SU-DHL-6 (cell line): Measurements from ENCODE around the gene CDC42EP3.

Experiments used
- H2AFZ ChIP-seq: fragments of 200-600 bp; sonication (generic); 2 replicates; pipeline ENCODE4 v1.6.1; 2014; ENCODE audit warnings: low read depth, mild to moderate bottlenecking, moderate library complexity, mixed read lengths, antibody characterized with exemption, low read length; ENCODE audit not compliant: severe bottlenecking
- H3F3A ChIP-seq: fragments of 200-600 bp; shearing (Covaris generic); 2 replicates; pipeline ENCODE4 v1.6.0; 2016; ENCODE audit warnings: antibody characterized with exemption, mild to moderate bottlenecking; ENCODE audit not compliant: insufficient read depth
- H3K27ac ChIP-seq: fragments of 200-600 bp; sonication (generic); 2 replicates; pipeline ENCODE4 v1.5.1; 2016; ENCODE audit warnings: low read depth, mild to moderate bottlenecking, low read length, moderate library complexity, mixed read lengths
- H3K27me3 ChIP-seq: fragments of 200-600 bp; sonication (generic), shearing (Covaris generic); 2 replicates; pipeline ENCODE4 v1.6.0; 2014; ENCODE audit warnings: mild to moderate bottlenecking, low read length
- H3K36me3 ChIP-seq: fragments of 200-600 bp; sonication (generic); 2 replicates; pipeline ENCODE4 v1.6.1; 2014; ENCODE audit warnings: mild to moderate bottlenecking, low read length, mixed read lengths
- H3K4me2 ChIP-seq: fragments of 300-600, 200-600 bp; shearing (Covaris generic), sonication (generic); 2 replicates; pipeline ENCODE4 v1.6.0; 2014; ENCODE audit warnings: low read length, low read depth, mild to moderate bottlenecking; ENCODE audit not compliant: poor library complexity, severe bottlenecking
- H3K4me3 ChIP-seq: fragments of 200-600 bp; sonication (generic); 2 replicates; pipeline ENCODE4 v1.5.1; 2014; ENCODE audit warnings: antibody characterized with exemption, low read length, mild to moderate bottlenecking, mixed read lengths; ENCODE audit not compliant: insufficient read depth, poor library complexity, severe bottlenecking
- H3K79me2 ChIP-seq: fragments of 200-600 bp; sonication (generic); 2 replicates; pipeline ENCODE4 v1.6.1; 2014; ENCODE audit warnings: mild to moderate bottlenecking, low read length, moderate library complexity; ENCODE audit not compliant: insufficient read depth
- H3K9ac ChIP-seq: fragments of 200-600 bp; sonication (generic); 2 replicates; pipeline ENCODE4 v1.7.0; 2014; ENCODE audit warnings: mild to moderate bottlenecking, low read length
- H3K9me2 ChIP-seq: fragments of 200-600 bp; sonication (generic); replicated peaks from 2 replicates; pipeline ENCODE4 v1.6.1; 2014; ENCODE audit warnings: low read length; ENCODE audit not compliant: insufficient read depth
- H3K9me3 ChIP-seq: fragments of 200-600 bp; sonication (generic); 2 replicates; pipeline ENCODE4 v1.6.1; 2014; ENCODE audit warnings: low read length, mixed read lengths; ENCODE audit not compliant: insufficient read depth
- H4K20me1 ChIP-seq: fragments of 200-600 bp; sonication (generic); 2 replicates; pipeline ENCODE4 v1.6.1; 2014; ENCODE audit warnings: low read depth, mild to moderate bottlenecking, antibody characterized with exemption, low read length, moderate library complexity, mixed read lengths
- EZH2phosphoT487 ChIP-seq: fragments of 200-600 bp; sonication (generic), shearing (Covaris generic); conservative IDR thresholded peaks from 2 replicates; pipeline ENCODE4 v1.6.1; 2018; ENCODE audit warnings: mild to moderate bottlenecking, antibody characterized with exemption, low read length, moderate library complexity, mixed read lengths
- TF ChIP-seq, protein P1 (sequence below): fragments of 200-600 bp; sonication (generic); IDR thresholded peaks from one replicate; pipeline ENCODE4 v1.5.1; 2017; ENCODE audit warnings: antibody characterized with exemption, mild to moderate bottlenecking, low read length, moderate library complexity; ENCODE audit not compliant: insufficient read depth, poor library complexity, severe bottlenecking

The CDC42EP3 gene

DNA sequence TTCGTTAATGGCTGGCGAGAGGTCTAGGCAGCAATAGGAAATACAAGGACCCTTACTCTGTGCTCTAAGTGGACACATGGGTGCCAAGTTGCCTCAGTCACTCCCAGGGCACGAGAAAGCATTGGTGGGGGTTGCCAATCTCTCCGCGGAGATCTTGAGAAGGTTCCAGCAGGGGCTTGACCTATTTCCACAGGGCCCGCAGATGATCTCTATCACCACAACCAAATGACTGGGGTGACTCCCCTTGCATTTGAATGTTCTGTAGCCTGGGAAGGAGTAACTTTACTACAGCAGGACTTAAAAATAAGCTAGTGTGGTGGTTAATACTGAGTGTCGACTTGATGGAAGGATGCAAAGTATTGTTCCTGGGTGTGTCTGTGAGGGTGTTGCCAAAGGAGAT, 8.1 kb downstream of the CDC42EP3 start:
- no peaks in the 10 kb centered on the region for H3K27me3 ChIP-seq
- H4K20me1 ChIP-seq = no peaks in the 10 kb centered on the region
- H3K9me3 ChIP-seq = no peaks in the 10 kb centered on the region
- H3K27ac ChIP-seq = no peak overlapping the region
- no peak overlapping the region for H3K4me2 ChIP-seq
- H3K9me2 ChIP-seq = no peaks in the 10 kb centered on the region
- H3K9ac ChIP-seq = no peak overlapping the region
- H3K79me2 ChIP-seq = peaks cover 47% of the 10 kb centered on the region
- no peak overlapping the region for H3K4me3 ChIP-seq
- H3F3A ChIP-seq = no peaks in the 10 kb centered on the region
- no peaks in the 10 kb centered on the region for H3K36me3 ChIP-seq
- no peak overlapping the region for H2AFZ ChIP-seq
- no peak for TF ChIP-seq EZH2phosphoT487
- TF ChIP-seq, protein P1, sequence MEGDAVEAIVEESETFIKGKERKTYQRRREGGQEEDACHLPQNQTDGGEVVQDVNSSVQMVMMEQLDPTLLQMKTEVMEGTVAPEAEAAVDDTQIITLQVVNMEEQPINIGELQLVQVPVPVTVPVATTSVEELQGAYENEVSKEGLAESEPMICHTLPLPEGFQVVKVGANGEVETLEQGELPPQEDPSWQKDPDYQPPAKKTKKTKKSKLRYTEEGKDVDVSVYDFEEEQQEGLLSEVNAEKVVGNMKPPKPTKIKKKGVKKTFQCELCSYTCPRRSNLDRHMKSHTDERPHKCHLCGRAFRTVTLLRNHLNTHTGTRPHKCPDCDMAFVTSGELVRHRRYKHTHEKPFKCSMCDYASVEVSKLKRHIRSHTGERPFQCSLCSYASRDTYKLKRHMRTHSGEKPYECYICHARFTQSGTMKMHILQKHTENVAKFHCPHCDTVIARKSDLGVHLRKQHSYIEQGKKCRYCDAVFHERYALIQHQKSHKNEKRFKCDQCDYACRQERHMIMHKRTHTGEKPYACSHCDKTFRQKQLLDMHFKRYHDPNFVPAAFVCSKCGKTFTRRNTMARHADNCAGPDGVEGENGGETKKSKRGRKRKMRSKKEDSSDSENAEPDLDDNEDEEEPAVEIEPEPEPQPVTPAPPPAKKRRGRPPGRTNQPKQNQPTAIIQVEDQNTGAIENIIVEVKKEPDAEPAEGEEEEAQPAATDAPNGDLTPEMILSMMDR = no peak

DNA sequence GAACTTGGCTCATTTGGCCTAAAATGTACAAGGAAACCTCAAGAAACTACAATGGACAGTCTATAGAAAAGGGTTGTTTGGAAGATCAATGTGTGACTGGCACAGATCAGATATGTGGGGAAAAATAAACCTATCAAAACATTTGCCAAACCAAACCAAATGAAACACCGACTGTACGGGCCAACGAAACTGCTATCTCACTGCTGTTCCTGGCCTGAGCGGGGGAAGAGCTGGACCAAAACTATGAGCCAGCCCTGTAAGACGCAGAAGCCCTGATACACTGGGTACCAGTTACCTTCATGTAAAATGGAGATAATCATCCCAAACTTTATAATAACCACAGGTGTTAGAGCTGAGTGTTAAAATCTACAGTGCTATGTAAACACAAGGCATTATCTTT, 11.7 kb downstream of the CDC42EP3 start:
- no peak overlapping the region for H3K27ac ChIP-seq
- no peaks in the 10 kb centered on the region for H3K27me3 ChIP-seq
- H3K79me2 ChIP-seq = peaks cover 33% of the 10 kb centered on the region
- no peak for TF ChIP-seq EZH2phosphoT487
- TF ChIP-seq, protein P1 = no peak
- H3K36me3 ChIP-seq = no peaks in the 10 kb centered on the region
- H3K9me2 ChIP-seq = no peaks in the 10 kb centered on the region
- no peaks in the 10 kb centered on the region for H4K20me1 ChIP-seq
- no peak overlapping the region for H3K4me2 ChIP-seq
- no peak overlapping the region for H2AFZ ChIP-seq
- H3K9ac ChIP-seq = no peak overlapping the region
- H3F3A ChIP-seq = peaks cover 14% of the 10 kb centered on the region
- no peaks in the 10 kb centered on the region for H3K9me3 ChIP-seq
- no peak overlapping the region for H3K4me3 ChIP-seq

DNA sequence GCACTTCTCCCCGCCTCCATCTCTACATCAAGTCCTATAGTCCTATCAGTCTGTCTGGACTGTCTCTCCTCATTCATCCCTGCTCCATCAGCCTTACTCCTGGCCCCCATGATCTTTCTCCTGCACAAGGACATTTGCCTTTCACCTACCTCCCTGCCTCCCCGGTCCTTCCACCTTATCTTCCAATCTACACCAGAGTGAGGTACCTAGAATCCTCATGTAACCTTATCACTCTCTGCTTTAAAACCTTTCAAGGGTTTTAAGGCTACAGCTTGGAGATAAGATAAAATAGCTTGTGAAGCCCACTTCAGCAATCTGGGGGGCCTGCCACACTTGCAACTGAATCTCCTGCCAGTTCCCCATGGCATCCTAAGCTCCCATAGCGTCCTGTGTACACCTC, 12.8 kb downstream of the CDC42EP3 start:
- H3K27ac ChIP-seq = no peak overlapping the region
- H3F3A ChIP-seq = peaks cover 23% of the 10 kb centered on the region
- no peaks in the 10 kb centered on the region for H4K20me1 ChIP-seq
- no peak overlapping the region for H3K4me2 ChIP-seq
- H3K36me3 ChIP-seq = no peaks in the 10 kb centered on the region
- no peaks in the 10 kb centered on the region for H3K27me3 ChIP-seq
- H3K79me2 ChIP-seq = peaks cover 34% of the 10 kb centered on the region
- no peaks in the 10 kb centered on the region for H3K9me2 ChIP-seq
- TF ChIP-seq, protein P1 = no peak
- no peaks in the 10 kb centered on the region for H3K9me3 ChIP-seq
- no peak overlapping the region for H3K4me3 ChIP-seq
- no peak overlapping the region for H3K9ac ChIP-seq
- H2AFZ ChIP-seq = no peak overlapping the region

DNA sequence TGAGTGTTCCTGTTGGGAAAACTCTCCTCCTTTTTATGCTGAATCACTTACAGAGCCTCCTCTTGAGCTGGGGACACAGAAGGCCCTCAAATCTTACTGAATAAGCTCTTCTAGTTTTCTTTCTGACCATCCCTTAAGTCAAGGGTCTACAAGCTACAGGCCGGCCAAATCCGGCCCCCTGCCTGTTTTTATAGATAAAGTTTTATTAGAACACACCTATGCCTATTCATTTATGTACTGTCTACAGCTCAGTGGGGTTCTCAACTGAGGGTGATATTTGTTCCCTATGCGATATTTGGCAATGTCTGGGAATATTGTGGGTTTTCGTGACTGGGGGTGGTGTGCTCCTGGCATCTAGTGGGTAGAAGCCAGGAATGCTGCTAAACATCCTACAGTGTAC, 14.0 kb downstream of the CDC42EP3 start:
- H4K20me1 ChIP-seq = no peaks in the 10 kb centered on the region
- TF ChIP-seq EZH2phosphoT487 = no peak
- TF ChIP-seq, protein P1 = no peak
- H3K79me2 ChIP-seq = peaks cover 36% of the 10 kb centered on the region
- peak overlapping the region; percentile 5 for H3K4me2 ChIP-seq
- no peaks in the 10 kb centered on the region for H3K9me2 ChIP-seq
- H2AFZ ChIP-seq = no peak overlapping the region
- H3K9ac ChIP-seq = no peak overlapping the region
- H3K4me3 ChIP-seq = no peak overlapping the region
- peak overlapping the region; percentile 13 for H3K27ac ChIP-seq
- no peaks in the 10 kb centered on the region for H3K27me3 ChIP-seq
- H3K9me3 ChIP-seq = no peaks in the 10 kb centered on the region
- H3K36me3 ChIP-seq = no peaks in the 10 kb centered on the region
- peaks cover 33% of the 10 kb centered on the region for H3F3A ChIP-seq
